Sigmoid colon (tissue), 4 donors: ENCODE results near the gene NUP205.

Experiments used
- CTCF ChIP-seq, 4 experiments: fragments of 450-650 bp in 3 of 4; fragments of 200-600 bp in 1 of 4; IDR thresholded peaks; one replicate each; pipeline ENCODE4 v1.5.1; 2016 to 2019; ENCODE audit warnings: antibody characterized with exemption in 4 of 4, mild to moderate bottlenecking in 3 of 4, moderate library complexity in 2 of 4
- POLR2A ChIP-seq, 2 donors: fragments of 450-650 bp; IDR thresholded peaks; one replicate each; pipeline ENCODE4 v1.6.1; 2016; ENCODE audit warnings: antibody characterized with exemption in 2 of 2, mild to moderate bottlenecking in 2 of 2, moderate library complexity in 2 of 2
- POLR2AphosphoS5 ChIP-seq, 4 donors: sonication (generic); formaldehyde crosslinking; IDR thresholded peaks; one replicate each; pipeline ENCODE4 v1.6.1; 2017; ENCODE audit warnings: antibody characterized with exemption in 4 of 4

GRCh38 chr7:135692055-135692454, 134.3 kb downstream of the NUP205 start:
- TF ChIP-seq CTCF (IDR thresholded peaks at IDR 0.05): no peak
- no peak for TF ChIP-seq POLR2A (IDR thresholded peaks at IDR 0.05)
- no peak for TF ChIP-seq POLR2AphosphoS5 (IDR thresholded peaks at IDR 0.05)
